Gastrocnemius medialis (tissue), 4 donors: Measurements from ENCODE around the gene NOVA1. TPM values are rescaled to one million over a fixed set of nuclear protein-coding genes. Genes with fewer than 3 reads are reported as not detected.

Experiments
- ATAC-seq, 2 donors: fragments of 150-250 bp; one replicate each; pipeline ENCODE4 v1.9.1; 2016
- DNase-seq, 2 donors: peaks; one replicate each; pipeline ENCODE4 v3.0.0-alpha.2; 2019
- H3K27ac ChIP-seq, 4 donors: fragments of 200-600 bp; sonication (generic); 1 replicate in 1 of 4; 2 replicates in 3 of 4; pipeline ENCODE4 v1.5.1; 2016 to 2018; ENCODE audit warnings: mild to moderate bottlenecking in 2 of 4, moderate library complexity in 1 of 4
- H3K27me3 ChIP-seq, 3 donors: fragments of 200-600 bp; sonication (generic) in 2 of 3; 1 replicate in 1 of 3; 2 replicates in 2 of 3; pipeline versions ENCODE4 v1.5.1 to v1.6.0; 2016 to 2019; ENCODE audit warnings: mild to moderate bottlenecking in 1 of 3, moderate library complexity in 1 of 3
- H3K36me3 ChIP-seq, 2 donors: fragments of 200-600 bp; sonication (generic) in 1 of 2; one replicate each; pipeline ENCODE4 v1.5.1; 2017 to 2018
- H3K4me1 ChIP-seq, 2 donors: fragments of 200-600 bp; sonication (generic) in 1 of 2; one replicate each; pipeline ENCODE4 v1.5.1; 2016 to 2017; ENCODE audit warnings: mild to moderate bottlenecking in 2 of 2
- H3K4me3 ChIP-seq, 4 donors: fragments of 200-600 bp; sonication (generic) in 3 of 4; 1 replicate in 1 of 4; 2 replicates in 3 of 4; pipeline ENCODE4 v1.5.1; 2016 to 2019; ENCODE audit warnings: mild to moderate bottlenecking in 2 of 4
- H3K9me3 ChIP-seq, 3 donors: fragments of 200-600 bp; sonication (generic) in 2 of 3; 1 replicate in 1 of 3; 2 replicates in 2 of 3; pipeline ENCODE4 v1.5.1; 2016 to 2019
- POLR2A ChIP-seq, 2 donors: fragments of 450-650 bp; IDR thresholded peaks; one replicate each; pipeline ENCODE4 v1.6.1; 2017; ENCODE audit warnings: antibody characterized with exemption in 2 of 2, mild to moderate bottlenecking in 2 of 2, moderate library complexity in 2 of 2
- in situ Hi-C, 4 donors: fragments of 200-750 bp; cut with MboI; loops; one replicate each; pipeline versions ENCODE4 v1.15.0 to v1.8.0; 2017; ENCODE audit warnings: low sequenced_read_pairs in 4 of 4
- intact Hi-C: fragments of 100-400 bp; cut with DNase I; formaldehyde crosslinking; loops from one replicate; pipeline ENCODE4 v1.15.1; 2023; ENCODE audit warnings: low total_unique reads
- total RNA-seq, 4 donors: library from RNA; depleted of rRNA; stranded (reverse); fragments of >200 nt; gene quantifications; one replicate each; pipeline versions ENCODE4 v1.1.0 to v1.2.3, GENCODE V29; 2016
- TF ChIP-seq, protein P1 (sequence below), 5 experiments: fragments of 450-650 bp in 3 of 5; fragments of 200-600 bp in 2 of 5; sonication (generic) in 2 of 5; IDR thresholded peaks in 4 of 5; conservative IDR thresholded peaks in 1 of 5; 1 replicate in 4 of 5; 2 replicates in 1 of 5; pipeline ENCODE4 v1.5.1; 2016 to 2019; ENCODE audit warnings: antibody characterized with exemption in 5 of 5, mild to moderate bottlenecking in 3 of 5, moderate library complexity in 3 of 5

Gene NOVA1
- total RNA-seq, 4 donors from 2014 or later = 2.7 to 10.2 (median 4.6) TPM

DNA sequence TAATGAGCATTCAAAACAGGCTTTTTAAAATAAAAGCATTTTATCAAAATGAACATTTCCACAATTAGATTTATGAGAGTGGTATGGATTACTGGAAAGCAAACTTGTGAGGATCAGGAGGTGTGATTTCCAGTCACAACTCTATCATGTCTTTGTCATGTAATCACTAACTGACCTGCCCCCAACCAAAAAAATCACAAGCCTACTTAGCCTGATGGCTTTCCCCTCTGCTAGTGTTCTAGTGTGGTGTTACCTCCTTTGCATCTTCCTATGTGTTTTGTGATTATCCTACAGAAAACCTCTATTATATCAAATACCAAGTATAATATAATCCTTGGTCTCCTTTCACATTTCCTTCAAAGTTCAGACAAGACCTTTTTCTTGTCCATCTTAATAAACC lies 168.6 kb downstream of the NOVA1 start:
- Histone ChIP-seq H3K27me3 (no peaks in the 10 kb centered on the region), H3K27ac (no peak overlapping the region), H3K36me3 (no peaks in the 10 kb centered on the region), H3K4me3 (no peak overlapping the region), H3K9me3 (no peaks in the 10 kb centered on the region), H3K4me1 (no peaks in the 10 kb centered on the region)
- TF ChIP-seq, protein P1, sequence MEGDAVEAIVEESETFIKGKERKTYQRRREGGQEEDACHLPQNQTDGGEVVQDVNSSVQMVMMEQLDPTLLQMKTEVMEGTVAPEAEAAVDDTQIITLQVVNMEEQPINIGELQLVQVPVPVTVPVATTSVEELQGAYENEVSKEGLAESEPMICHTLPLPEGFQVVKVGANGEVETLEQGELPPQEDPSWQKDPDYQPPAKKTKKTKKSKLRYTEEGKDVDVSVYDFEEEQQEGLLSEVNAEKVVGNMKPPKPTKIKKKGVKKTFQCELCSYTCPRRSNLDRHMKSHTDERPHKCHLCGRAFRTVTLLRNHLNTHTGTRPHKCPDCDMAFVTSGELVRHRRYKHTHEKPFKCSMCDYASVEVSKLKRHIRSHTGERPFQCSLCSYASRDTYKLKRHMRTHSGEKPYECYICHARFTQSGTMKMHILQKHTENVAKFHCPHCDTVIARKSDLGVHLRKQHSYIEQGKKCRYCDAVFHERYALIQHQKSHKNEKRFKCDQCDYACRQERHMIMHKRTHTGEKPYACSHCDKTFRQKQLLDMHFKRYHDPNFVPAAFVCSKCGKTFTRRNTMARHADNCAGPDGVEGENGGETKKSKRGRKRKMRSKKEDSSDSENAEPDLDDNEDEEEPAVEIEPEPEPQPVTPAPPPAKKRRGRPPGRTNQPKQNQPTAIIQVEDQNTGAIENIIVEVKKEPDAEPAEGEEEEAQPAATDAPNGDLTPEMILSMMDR (IDR thresholded peaks at IDR 0.05 in 4 of 5, conservative IDR thresholded peaks at IDR 0.05 in 1 of 5) = no peak
- no peak for TF ChIP-seq POLR2A (IDR thresholded peaks at IDR 0.05)
- in situ Hi-C loops (no loop called here), intact Hi-C loops (no loop called here)
- no peak for DNase-seq
- no peak for ATAC-seq

- TF ChIP-seq, protein P1 (IDR thresholded peaks at IDR 0.05 in 4 of 5, conservative IDR thresholded peaks at IDR 0.05 in 1 of 5) = no peak
- no peak for TF ChIP-seq POLR2A (IDR thresholded peaks at IDR 0.05)
- no peak overlapping the region for H3K27ac ChIP-seq
- no peak overlapping the region for H3K4me3 ChIP-seq
- ATAC-seq (no peak), DNase-seq (no peak)
- H3K27me3 ChIP-seq = no peaks in the 10 kb centered on the region
- H3K4me1 ChIP-seq = no peaks in the 10 kb centered on the region
- no peaks in the 10 kb centered on the region for H3K36me3 ChIP-seq
- no peaks in the 10 kb centered on the region for H3K9me3 ChIP-seq
- in situ Hi-C loops (no loop called here), intact Hi-C loops (no loop called here)
These were observed 170.7 kb downstream of the NOVA1 start for GRCh38 chr14:26427097-26427496.

GRCh38 chr14:26424537-26424936 lies 173.3 kb downstream of the NOVA1 start:
- in situ Hi-C loops = no loop called here
- Histone ChIP-seq H3K9me3 (no peaks in the 10 kb centered on the region), H3K4me3 (no peak overlapping the region), H3K4me1 (no peaks in the 10 kb centered on the region), H3K27me3 (no peaks in the 10 kb centered on the region), H3K27ac (no peak overlapping the region), H3K36me3 (no peaks in the 10 kb centered on the region)
- intact Hi-C loops = no loop called here
- TF ChIP-seq, protein P1 (IDR thresholded peaks at IDR 0.05 in 4 of 5, conservative IDR thresholded peaks at IDR 0.05 in 1 of 5) = no peak
- TF ChIP-seq POLR2A (IDR thresholded peaks at IDR 0.05) = no peak
- DNase-seq (no peak), ATAC-seq (no peak)

- in situ Hi-C loops = no loop called here
- no peaks in the 10 kb centered on the region for H3K27me3 ChIP-seq
- TF ChIP-seq POLR2A (IDR thresholded peaks at IDR 0.05) = no peak
- TF ChIP-seq, protein P1 (IDR thresholded peaks at IDR 0.05 in 4 of 5, conservative IDR thresholded peaks at IDR 0.05 in 1 of 5) = no peak
- no peaks in the 10 kb centered on the region for H3K9me3 ChIP-seq
- no peak overlapping the region for H3K4me3 ChIP-seq
- H3K36me3 ChIP-seq = no peaks in the 10 kb centered on the region
- DNase-seq = peak; percentile 10 to 66
- intact Hi-C loops = no loop called here
- peak overlapping the region in 2 of 4 donors; percentile 10 to 47 for H3K27ac ChIP-seq
- no peaks in the 10 kb centered on the region for H3K4me1 ChIP-seq
- ATAC-seq = peak; percentile 72 to 81
These were observed 182.2 kb downstream of the NOVA1 start for GRCh38 chr14:26415618-26416123.

DNA sequence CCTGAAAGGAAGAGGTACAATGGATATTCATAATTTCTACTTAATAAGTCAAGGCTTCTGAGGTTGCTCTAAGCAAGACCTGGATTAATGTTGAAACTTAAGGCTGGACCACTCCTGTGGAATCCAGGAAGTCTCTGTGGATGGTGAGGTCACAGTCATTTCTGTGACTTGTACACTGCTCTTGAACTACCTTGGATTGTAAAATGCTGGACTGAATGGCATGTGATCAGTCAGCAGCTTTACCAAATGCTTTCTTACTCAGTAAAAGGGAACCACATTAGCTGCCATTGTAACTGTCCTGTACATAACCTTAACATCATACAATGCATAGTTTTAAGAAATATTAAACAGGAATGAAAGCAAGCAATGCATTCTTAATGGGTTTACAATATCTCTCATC lies 182.9 kb downstream of the NOVA1 start:
- no peaks in the 10 kb centered on the region for H3K27me3 ChIP-seq
- H3K9me3 ChIP-seq = no peaks in the 10 kb centered on the region
- DNase-seq (no peak), ATAC-seq (no peak)
- in situ Hi-C loops = no loop called here
- intact Hi-C loops = no loop called here
- H3K4me3 ChIP-seq = no peak overlapping the region
- no peaks in the 10 kb centered on the region for H3K4me1 ChIP-seq
- H3K27ac ChIP-seq = no peak overlapping the region
- H3K36me3 ChIP-seq = no peaks in the 10 kb centered on the region
- TF ChIP-seq, protein P1 (IDR thresholded peaks at IDR 0.05 in 4 of 5, conservative IDR thresholded peaks at IDR 0.05 in 1 of 5) = no peak
- no peak for TF ChIP-seq POLR2A (IDR thresholded peaks at IDR 0.05)
